Thyroid gland (tissue), 4 donors: Measurements from ENCODE around the gene TAOK3.

ENCODE experiments used
- CTCF ChIP-seq, 6 experiments: fragments of 200-600 bp in 3 of 6; fragments of 450-650 bp in 3 of 6; sonication (generic) in 3 of 6; IDR thresholded peaks; one replicate each; pipeline ENCODE4 v1.5.1; 2016 to 2019; ENCODE audit warnings: antibody characterized with exemption in 6 of 6, mild to moderate bottlenecking in 2 of 6, inconsistent platforms in 1 of 6, moderate library complexity in 1 of 6
- POLR2A ChIP-seq, 2 donors: fragments of 450-650 bp; IDR thresholded peaks; one replicate each; pipeline ENCODE4 v1.6.1; 2017; ENCODE audit warnings: antibody characterized with exemption in 2 of 2, mild to moderate bottlenecking in 2 of 2, moderate library complexity in 1 of 2

- TF ChIP-seq CTCF (IDR thresholded peaks at IDR 0.05) (no peak), POLR2A (IDR thresholded peaks at IDR 0.05) (no peak)
These were observed 75.4 kb downstream of the TAOK3 start for GRCh38 chr12:118297284-118297683.
